HCT116 (cell line): ENCODE results near the gene OR1F1. TPM values are rescaled to one million over a fixed set of nuclear protein-coding genes. Genes with fewer than 3 reads are reported as not detected.

Experiments
- ATAC-seq: fragments of 200-7000 bp; cut with Tn5 transposase; 2 replicates; pipeline ENCODE4 v1.9.1; 2020; ENCODE audit warnings: mild to moderate bottlenecking, moderate library complexity
- BruUV-seq: library from RNA; stranded (reverse); fragments of 400-500 nt; replicated peaks from 2 replicates; lab custom pipeline; 2021; lab: Mats Ljungman, UMichigan
- CTCF ChIA-PET: fragments of 300-600 bp; sonication (Branson Sonifier 250); formaldehyde crosslinking; loops from one replicate; lab custom pipeline; 2021; ENCODE audit warnings: antibody characterized with exemption; lab: Charles Lee
- POLR2A ChIA-PET: fragments of 300-600, 350-600 bp; sonication (Branson Sonifier 250); formaldehyde crosslinking; loops from one replicate; lab custom pipeline; 2021; ENCODE audit warnings: antibody characterized with exemption; lab: Charles Lee
- RAD21 ChIA-PET, 2 experiments: fragments of 300-600 bp; sonication (Branson Sonifier 250); formaldehyde crosslinking; loops; one replicate each; lab custom pipeline; 2023; ENCODE audit warnings: low total read pairs in 2 of 2; ENCODE audit not compliant: uncharacterized antibody in 2 of 2, unreplicated experiment in 2 of 2, low non-redundant PET in 1 of 2; lab: Charles Lee
- DNase-seq: peaks from one replicate; pipeline ENCODE4 v3.0.0-alpha.2; 2010; ENCODE audit warnings: low read depth, low spot score
- H2AFZ ChIP-seq: fragments of 200-600 bp; shearing (Covaris generic), sonication (generic); 2 replicates; pipeline ENCODE4 v1.6.1; 2017; ENCODE audit warnings: low read depth, mixed run types, mixed read lengths, antibody characterized with exemption, low read length; ENCODE audit not compliant: poor library complexity, severe bottlenecking
- H3K27ac ChIP-seq: 2 replicates; pipeline ENCODE4 v1.5.1; 2012; ENCODE audit warnings: low read depth, low read length
- H3K27me3 ChIP-seq: fragments of 200-600 bp; sonication (generic); 2 replicates; pipeline ENCODE4 v1.6.1; 2016; ENCODE audit warnings: mixed run types, low read length, mixed read lengths; ENCODE audit not compliant: insufficient read depth
- H3K36me3 ChIP-seq, 2 experiments: fragments of 200-500 bp in 1 of 2; fragments of 200-600 bp in 1 of 2; sonication (Bioruptor generic) in 1 of 2; sonication (generic) in 1 of 2; 2 replicates each; pipeline versions ENCODE4 v1.5.1 to v1.6.1; 2014 to 2016; ENCODE audit warnings: low read length in 2 of 2, inconsistent platforms in 1 of 2, mixed read lengths in 1 of 2, mixed run types in 1 of 2; ENCODE audit not compliant: insufficient read depth in 2 of 2, control insufficient read depth in 1 of 2
- H3K4me1 ChIP-seq, 2 experiments: fragments of 200-600 bp in 1 of 2; sonication (generic) in 1 of 2; 2 replicates each; pipeline versions ENCODE4 v1.5.1 to v1.6.1; 2012 to 2017; ENCODE audit warnings: low read length in 2 of 2, inconsistent platforms in 1 of 2, mild to moderate bottlenecking in 1 of 2, mixed read lengths in 1 of 2, mixed run types in 1 of 2, moderate library complexity in 1 of 2; ENCODE audit not compliant: insufficient read depth in 2 of 2, control insufficient read depth in 1 of 2
- H3K4me2 ChIP-seq: fragments of 200-600 bp; sonication (generic); 2 replicates; pipeline ENCODE4 v1.6.1; 2017; ENCODE audit warnings: mixed run types, low read length, mixed read lengths
- H3K4me3 ChIP-seq, 2 experiments: fragments of 200-600 bp in 1 of 2; sonication (generic) in 1 of 2; replicated peaks in 1 of 2; 2 replicates each; pipeline ENCODE4 v1.5.1; 2011 to 2016; ENCODE audit warnings: low read length in 2 of 2, control low read depth in 1 of 2, low read depth in 1 of 2, mild to moderate bottlenecking in 1 of 2, mixed read lengths in 1 of 2, mixed run types in 1 of 2
- H3K79me2 ChIP-seq: fragments of 200-600 bp; sonication (generic); 2 replicates; pipeline ENCODE4 v1.6.1; 2017; ENCODE audit warnings: mild to moderate bottlenecking, mixed run types, low read length, moderate library complexity, mixed read lengths; ENCODE audit not compliant: insufficient read depth
- H3K9ac ChIP-seq: fragments of 200-600 bp; sonication (generic); 2 replicates; pipeline ENCODE4 v1.6.1; 2016; ENCODE audit warnings: low read length, mixed read lengths
- H3K9me2 ChIP-seq: fragments of 200-600 bp; sonication (generic), shearing (Covaris generic); 2 replicates; pipeline ENCODE4 v1.6.1; 2017; ENCODE audit warnings: mixed run types, mild to moderate bottlenecking, moderate library complexity; ENCODE audit not compliant: insufficient read depth
- H3K9me3 ChIP-seq, 2 experiments: fragments of 200-500 bp in 1 of 2; fragments of 200-600 bp in 1 of 2; sonication (Bioruptor generic) in 1 of 2; sonication (generic) in 1 of 2; 2 replicates each; pipeline ENCODE4 v1.6.1; 2014 to 2017; ENCODE audit warnings: low read length in 2 of 2, mixed read lengths in 2 of 2, inconsistent platforms in 1 of 2, low read depth in 1 of 2, mild to moderate bottlenecking in 1 of 2, mixed run types in 1 of 2, moderate library complexity in 1 of 2; ENCODE audit not compliant: control insufficient read depth in 1 of 2, insufficient read depth in 1 of 2
- H4K20me1 ChIP-seq: fragments of 200-600 bp; sonication (generic), shearing (Covaris generic); 2 replicates; pipeline ENCODE4 v1.6.1; 2017; ENCODE audit warnings: mixed run types, mild to moderate bottlenecking, moderate library complexity; ENCODE audit not compliant: insufficient read depth
- ATF3 ChIP-seq: IDR thresholded peaks from 2 replicates; pipeline ENCODE4 v1.6.1; 2012
- CBX3 ChIP-seq: IDR thresholded peaks from 2 replicates; pipeline ENCODE4 v1.6.1; 2012; ENCODE audit warnings: low read depth
- ELF1 ChIP-seq: IDR thresholded peaks from 2 replicates; pipeline ENCODE4 v1.6.1; 2012; ENCODE audit warnings: low read depth, borderline replicate concordance
- EZH2 ChIP-seq: fragments of 200-600 bp; sonication (generic); IDR thresholded peaks from 2 replicates; pipeline ENCODE4 v1.6.1; 2017; ENCODE audit warnings: antibody characterized with exemption, mixed run types
- EZH2phosphoT487 ChIP-seq: fragments of 200-600 bp; IDR thresholded peaks from 2 replicates; pipeline ENCODE4 v1.6.1; 2018; ENCODE audit warnings: antibody characterized with exemption, borderline replicate concordance
- FOSL1 ChIP-seq: IDR thresholded peaks from 2 replicates; pipeline ENCODE4 v1.6.1; 2012; ENCODE audit warnings: low read depth
- JUND ChIP-seq: IDR thresholded peaks from 2 replicates; pipeline ENCODE4 v1.6.1; 2012
- MAX ChIP-seq: IDR thresholded peaks from 2 replicates; pipeline ENCODE4 v1.6.1; 2012
- POLR2A ChIP-seq: IDR thresholded peaks from 2 replicates; pipeline ENCODE4 v1.7.0; 2011; ENCODE audit warnings: borderline replicate concordance; ENCODE audit not compliant: insufficient read depth, insufficient read length; ENCODE audit errors: extremely low read depth
- REST ChIP-seq: IDR thresholded peaks from 2 replicates; pipeline ENCODE4 v1.6.1; 2012; ENCODE audit warnings: low read depth
- SIN3A ChIP-seq: IDR thresholded peaks from 2 replicates; pipeline ENCODE4 v1.6.1; 2012; ENCODE audit warnings: low read depth
- SP1 ChIP-seq: IDR thresholded peaks from 2 replicates; pipeline ENCODE4 v1.6.1; 2012; ENCODE audit warnings: low read depth
- SRF ChIP-seq: IDR thresholded peaks from 2 replicates; pipeline ENCODE4 v1.6.1; 2012; ENCODE audit warnings: low read depth
- YY1 ChIP-seq: IDR thresholded peaks from 2 replicates; pipeline ENCODE4 v1.6.1; 2011; ENCODE audit warnings: low read length, low read depth, moderate library complexity, mild to moderate bottlenecking; ENCODE audit not compliant: insufficient replicate concordance; ENCODE audit errors: extremely low read depth
- ZBTB33 ChIP-seq: IDR thresholded peaks from 2 replicates; pipeline ENCODE4 v1.6.1; 2011; ENCODE audit warnings: mild to moderate bottlenecking, low read length, moderate library complexity; ENCODE audit not compliant: insufficient replicate concordance; ENCODE audit errors: extremely low read depth
- ZFX ChIP-seq: fragments of 450-650 bp; IDR thresholded peaks from 2 replicates; pipeline ENCODE4 v1.6.1; 2017
- ZNF274 ChIP-seq: fragments of 200-500 bp; sonication (Bioruptor generic); IDR thresholded peaks from 2 replicates; pipeline ENCODE4 v1.6.1; 2014; ENCODE audit warnings: mild to moderate bottlenecking, low read depth, low read length, inconsistent platforms
- intact Hi-C: fragments of 100-400 bp; cut with micrococcal nuclease; formaldehyde crosslinking; loops from 2 replicates; pipeline ENCODE4 v1.10.0; 2022
- total RNA-seq: library from RNA; stranded (reverse); gene quantifications from one replicate; pipeline ENCODE4 v1.2.1, GENCODE V29; 2021; ENCODE audit not compliant: unreplicated experiment

Gene OR1F1
- total RNA-seq, 1 experiment from 2014 or later: not detected

- peak overlapping the region; percentile 81 for H3K4me2 ChIP-seq
- intact Hi-C loops: no loop called here
- peak overlapping the region; percentile 84 for H3K9ac ChIP-seq
- H3K36me3 ChIP-seq: no peaks in the 10 kb centered on the region
- ChIA-PET POLR2A (interaction anchor here (1.1 to 3.2 kb wide), 4 partner anchors 10 to 20 kb away, joined by 3 to 34 read pairs (median 8); partner anchors contain the start of gene ZNF213), CTCF (interaction anchor here (0.6 to 4.0 kb wide), 8 partner anchors 9 to 90 kb away, joined by 3 to 41 read pairs (median 8); partner anchors contain the start of gene ZNF213), RAD21 (no interaction called here)
- H2AFZ ChIP-seq: no peak overlapping the region
- DNase-seq (no peak), ATAC-seq (no peak)
- H3K4me3 ChIP-seq: peak overlapping the region; percentile 54 to 65
- no peak for TF ChIP-seq FOSL1
- no peak for TF ChIP-seq ELF1
- TF ChIP-seq SIN3A: no peak
- no peak for TF ChIP-seq SRF
- no peak for TF ChIP-seq YY1
- TF ChIP-seq ZBTB33: no peak
- TF ChIP-seq POLR2A: no peak
- TF ChIP-seq CBX3: no peak
- TF ChIP-seq JUND: no peak
- TF ChIP-seq REST: no peak
- no peak for TF ChIP-seq ZNF274
- TF ChIP-seq SP1: no peak
- TF ChIP-seq ATF3: no peak
- TF ChIP-seq MAX: no peak
- no peak for TF ChIP-seq ZFX
- no peak for TF ChIP-seq EZH2phosphoT487
- no peak for TF ChIP-seq EZH2
- H4K20me1 ChIP-seq: no peaks in the 10 kb centered on the region
- BruUV-seq: no TSS peak
- no peaks in the 10 kb centered on the region for H3K27me3 ChIP-seq
- no peaks in the 10 kb centered on the region for H3K79me2 ChIP-seq
- no peaks in the 10 kb centered on the region for H3K9me3 ChIP-seq
- peaks cover 8 to 38% of the 10 kb centered on the region in 2 experiments for H3K4me1 ChIP-seq
- H3K27ac ChIP-seq: peak overlapping the region; percentile 95
- H3K9me2 ChIP-seq: no peaks in the 10 kb centered on the region
Measured at GRCh38 chr16:3149193-3149530, 38.8 kb upstream of the OR1F1 start.
